AG09309 (cell line): Measurements from ENCODE around the gene TOMM6.

Experiments
- DNase-seq: peaks from one replicate; pipeline ENCODE4 v3.0.0-alpha.2; 2010; ENCODE audit warnings: low read depth
- H3K4me3 ChIP-seq: 2 replicates; pipeline ENCODE4 v1.5.1; 2011; ENCODE audit warnings: mild to moderate bottlenecking, low read depth, low read length, moderate library complexity; ENCODE audit not compliant: control insufficient read depth
- CTCF ChIP-seq: IDR thresholded peaks from 2 replicates; pipeline ENCODE4 v1.5.1; 2011; ENCODE audit warnings: mild to moderate bottlenecking, low read depth, low read length, inconsistent platforms; ENCODE audit not compliant: insufficient read depth, control insufficient read depth; ENCODE audit errors: missing control alignments

TOMM6 gene

GRCh38 chr6:41770381-41771057 lies 17.0 kb upstream of the TOMM6 start:
- no peak for TF ChIP-seq CTCF
- no peak for DNase-seq
- H3K4me3 ChIP-seq: no peak overlapping the region

GRCh38 chr6:41771058-41771983 lies 16.2 kb upstream of the TOMM6 start:
- no peak for TF ChIP-seq CTCF
- H3K4me3 ChIP-seq: no peak overlapping the region

GRCh38 chr6:41774841-41775240 lies 12.7 kb upstream of the TOMM6 start:
- TF ChIP-seq CTCF: no peak
- no peak overlapping the region for H3K4me3 ChIP-seq
- no peak for DNase-seq

More at GRCh38 chr6:41771058-41771983, 16.2 kb upstream of the TOMM6 start:
- no peak for DNase-seq

GRCh38 chr6:41775293-41775882 lies 12.1 kb upstream of the TOMM6 start:
- DNase-seq: no peak
- TF ChIP-seq CTCF: no peak
- H3K4me3 ChIP-seq: no peak overlapping the region

GRCh38 chr6:41777551-41778285 lies 9.8 kb upstream of the TOMM6 start:
- DNase-seq: no peak
- H3K4me3 ChIP-seq: no peak overlapping the region
- TF ChIP-seq CTCF: no peak

GRCh38 chr6:41778895-41779294 lies 8.6 kb upstream of the TOMM6 start:
- TF ChIP-seq CTCF: no peak
- H3K4me3 ChIP-seq: peak overlapping the region; percentile 49
- no peak for DNase-seq
